GM12892 (cell line): ENCODE results near the gene TMEM243.

Source experiments
- POLR2A ChIP-seq: IDR thresholded peaks from 2 replicates; pipeline ENCODE4 v1.6.1; 2011; ENCODE audit warnings: low read depth, low read length, control low read depth
- POLR2AphosphoS5 ChIP-seq: IDR thresholded peaks from 2 replicates; pipeline ENCODE4 v1.6.1; 2011; ENCODE audit warnings: low read depth, low read length, control low read depth

DNA sequence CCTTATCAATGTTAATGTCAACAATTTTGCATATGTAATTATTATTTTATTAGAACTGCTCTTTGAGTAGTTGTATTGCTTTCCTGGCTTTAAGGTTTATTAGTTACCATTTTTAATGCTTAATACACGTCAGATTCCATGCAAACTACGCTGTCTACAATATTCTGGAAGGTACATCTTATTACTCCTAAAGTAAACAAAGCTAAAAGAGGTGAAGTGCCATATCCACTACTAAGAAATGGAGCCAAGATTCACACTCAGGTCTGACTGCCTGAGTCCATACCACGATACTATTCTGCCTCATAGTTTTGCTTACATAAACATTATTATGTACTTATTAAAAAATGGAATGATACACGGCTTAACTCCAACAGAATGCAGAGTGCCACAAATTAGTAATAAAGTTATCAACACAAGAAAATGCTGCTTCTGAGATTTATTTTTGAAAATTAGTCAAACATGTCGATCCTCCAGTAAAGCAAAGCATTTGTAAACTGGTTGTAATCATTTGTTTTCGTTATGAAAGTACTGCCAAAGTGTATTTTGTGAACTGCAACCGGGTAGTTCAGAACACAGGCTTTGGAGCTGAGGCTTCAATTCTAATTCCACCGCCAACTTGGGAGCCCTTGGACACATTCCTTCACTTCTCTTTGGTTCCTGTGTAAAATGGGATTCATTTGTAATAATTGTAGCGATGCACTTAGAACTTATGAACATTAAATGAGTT lies 68.4 kb downstream of the TMEM243 start:
- TF ChIP-seq POLR2A (no peak), POLR2AphosphoS5 (no peak)
